ENCODE data around the gene KLRK1.

- TF ChIP-seq GATA3 (IDR thresholded peaks at IDR 0.05; ENCODE audit: low read depth, low read length) (no peak), GATA2 (IDR thresholded peaks at IDR 0.05; ENCODE audit: low read depth, low read length) (no peak)
Observed at GRCh38 chr12:10409392-10409791, 19.6 kb upstream of the KLRK1 start, which contains the start of gene KLRC4.
